CD4-positive, alpha-beta T cell treated with Interleukin-6 at 100 ng/mL for 8 hours (primary cell): ENCODE measurements around the gene AKNA.

Experiments
- DNase-seq: peaks from one replicate; pipeline ENCODE4 v3.0.0-alpha.2; 2020; ENCODE audit warnings: mixed read lengths, low spot score

Gene AKNA, protein sequence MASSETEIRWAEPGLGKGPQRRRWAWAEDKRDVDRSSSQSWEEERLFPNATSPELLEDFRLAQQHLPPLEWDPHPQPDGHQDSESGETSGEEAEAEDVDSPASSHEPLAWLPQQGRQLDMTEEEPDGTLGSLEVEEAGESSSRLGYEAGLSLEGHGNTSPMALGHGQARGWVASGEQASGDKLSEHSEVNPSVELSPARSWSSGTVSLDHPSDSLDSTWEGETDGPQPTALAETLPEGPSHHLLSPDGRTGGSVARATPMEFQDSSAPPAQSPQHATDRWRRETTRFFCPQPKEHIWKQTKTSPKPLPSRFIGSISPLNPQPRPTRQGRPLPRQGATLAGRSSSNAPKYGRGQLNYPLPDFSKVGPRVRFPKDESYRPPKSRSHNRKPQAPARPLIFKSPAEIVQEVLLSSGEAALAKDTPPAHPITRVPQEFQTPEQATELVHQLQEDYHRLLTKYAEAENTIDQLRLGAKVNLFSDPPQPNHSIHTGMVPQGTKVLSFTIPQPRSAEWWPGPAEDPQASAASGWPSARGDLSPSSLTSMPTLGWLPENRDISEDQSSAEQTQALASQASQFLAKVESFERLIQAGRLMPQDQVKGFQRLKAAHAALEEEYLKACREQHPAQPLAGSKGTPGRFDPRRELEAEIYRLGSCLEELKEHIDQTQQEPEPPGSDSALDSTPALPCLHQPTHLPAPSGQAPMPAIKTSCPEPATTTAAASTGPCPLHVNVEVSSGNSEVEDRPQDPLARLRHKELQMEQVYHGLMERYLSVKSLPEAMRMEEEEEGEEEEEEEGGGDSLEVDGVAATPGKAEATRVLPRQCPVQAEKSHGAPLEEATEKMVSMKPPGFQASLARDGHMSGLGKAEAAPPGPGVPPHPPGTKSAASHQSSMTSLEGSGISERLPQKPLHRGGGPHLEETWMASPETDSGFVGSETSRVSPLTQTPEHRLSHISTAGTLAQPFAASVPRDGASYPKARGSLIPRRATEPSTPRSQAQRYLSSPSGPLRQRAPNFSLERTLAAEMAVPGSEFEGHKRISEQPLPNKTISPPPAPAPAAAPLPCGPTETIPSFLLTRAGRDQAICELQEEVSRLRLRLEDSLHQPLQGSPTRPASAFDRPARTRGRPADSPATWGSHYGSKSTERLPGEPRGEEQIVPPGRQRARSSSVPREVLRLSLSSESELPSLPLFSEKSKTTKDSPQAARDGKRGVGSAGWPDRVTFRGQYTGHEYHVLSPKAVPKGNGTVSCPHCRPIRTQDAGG (N-terminal part only)

DNA sequence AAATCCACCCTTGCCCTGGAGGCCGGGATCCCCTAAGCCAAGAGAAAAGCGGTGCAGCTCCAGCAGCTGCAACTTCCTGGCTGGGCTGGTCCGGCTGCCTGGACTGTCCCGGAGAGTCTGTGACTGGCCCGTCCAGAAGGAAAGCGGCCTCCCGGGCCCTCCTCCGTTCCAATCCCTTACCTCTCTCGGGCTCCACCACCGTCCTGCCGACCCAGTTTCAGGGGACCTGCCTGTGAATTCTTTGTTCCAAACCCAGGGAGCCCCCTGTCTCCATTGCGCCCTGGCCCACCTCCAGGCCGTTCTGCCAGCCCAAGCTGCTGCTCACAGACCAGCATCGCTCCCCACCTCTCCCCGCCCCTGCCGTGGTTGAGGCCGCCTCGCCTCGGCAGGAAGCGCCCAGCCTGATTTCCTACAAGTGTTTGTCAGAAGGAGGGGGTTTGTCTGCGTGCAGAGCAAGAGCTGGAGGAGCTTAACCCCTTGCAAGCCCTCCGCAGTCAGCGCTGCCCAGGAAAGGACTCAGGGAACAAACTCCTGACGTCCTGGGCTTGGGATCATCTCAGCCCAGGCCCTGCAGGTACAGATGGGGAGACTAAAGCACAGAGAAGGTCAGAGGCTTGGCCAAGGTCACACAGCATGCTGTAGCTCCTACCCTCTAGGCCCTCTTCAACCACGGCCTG is at the start of gene AKNA:
Gene AKNA (minus strand): TSS at position 303 of the 677 bp plus-strand sequence. CDS start 6,649 bp downstream, outside the sequence.
- DNase-seq: peak; percentile 90

DNA sequence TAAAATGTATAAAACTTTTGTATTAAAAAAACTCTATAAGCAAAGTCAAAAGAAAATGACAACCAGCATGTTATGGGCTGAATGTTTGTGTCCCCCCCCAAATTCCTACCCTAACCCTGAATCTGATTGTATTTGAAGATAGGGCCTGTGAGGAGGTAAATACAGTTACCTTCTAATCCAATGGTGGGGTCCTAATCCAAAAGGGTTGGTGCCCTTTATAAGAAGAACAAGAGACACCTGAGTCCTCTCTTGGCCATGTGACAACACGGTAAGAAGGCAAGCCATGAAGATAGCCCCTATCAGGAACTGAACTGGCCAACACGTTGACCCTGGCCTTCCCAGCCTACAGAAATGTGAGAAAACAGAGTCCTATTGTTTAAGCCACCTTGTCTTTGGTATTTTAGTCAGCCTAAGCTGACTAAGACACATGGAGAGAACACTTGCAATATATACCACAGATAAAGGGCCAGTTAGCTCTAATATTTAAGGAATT is 49.7 kb upstream of the AKNA start:
- no peak for DNase-seq

DNA sequence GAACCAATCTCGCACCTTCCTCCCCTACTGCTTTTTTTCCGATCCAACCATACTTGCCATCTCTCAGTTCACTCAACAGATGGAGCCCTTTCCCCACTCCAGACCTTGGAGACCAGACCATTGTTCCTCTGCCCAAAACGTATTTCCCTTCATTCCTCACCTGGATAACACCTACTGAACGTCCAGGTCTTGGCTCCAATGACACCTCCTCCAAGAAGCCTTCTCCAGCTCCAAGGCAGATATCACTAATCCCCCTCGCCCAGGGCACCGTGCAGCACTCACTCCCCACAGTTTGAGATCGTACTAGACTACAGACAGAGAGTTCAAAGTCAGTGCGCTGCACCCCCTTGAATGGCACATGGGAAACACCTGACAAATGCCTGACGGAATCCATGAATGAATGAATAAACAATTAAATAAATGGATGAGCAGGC is 47.1 kb upstream of the AKNA start:
- DNase-seq: no peak

DNA sequence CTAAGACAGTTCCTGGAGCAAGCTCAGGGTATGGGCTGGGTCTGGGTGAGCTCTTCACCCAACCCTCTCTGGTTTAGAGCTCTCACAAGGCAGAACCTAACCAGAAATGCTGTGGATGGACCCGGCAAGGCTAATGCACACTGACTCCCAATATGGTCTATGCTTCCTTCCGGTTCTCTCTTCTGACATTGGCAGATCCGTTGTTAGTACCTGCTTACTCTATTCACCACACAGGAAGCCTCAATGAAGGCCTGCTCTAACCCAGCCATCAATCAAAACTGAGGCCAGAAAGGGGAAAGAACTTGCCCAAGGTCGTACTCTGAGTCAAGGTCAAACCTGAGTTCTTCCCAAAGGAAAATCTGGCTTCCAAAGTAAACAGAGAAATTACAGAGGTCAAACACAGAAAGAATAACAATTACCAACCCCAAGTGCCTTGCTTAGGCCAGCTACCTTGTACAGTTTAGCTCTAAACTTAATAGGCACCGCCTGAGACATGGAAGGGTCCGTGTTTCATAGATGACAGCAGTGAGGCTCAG is 46.0 kb upstream of the AKNA start:
- DNase-seq: no peak

DNA sequence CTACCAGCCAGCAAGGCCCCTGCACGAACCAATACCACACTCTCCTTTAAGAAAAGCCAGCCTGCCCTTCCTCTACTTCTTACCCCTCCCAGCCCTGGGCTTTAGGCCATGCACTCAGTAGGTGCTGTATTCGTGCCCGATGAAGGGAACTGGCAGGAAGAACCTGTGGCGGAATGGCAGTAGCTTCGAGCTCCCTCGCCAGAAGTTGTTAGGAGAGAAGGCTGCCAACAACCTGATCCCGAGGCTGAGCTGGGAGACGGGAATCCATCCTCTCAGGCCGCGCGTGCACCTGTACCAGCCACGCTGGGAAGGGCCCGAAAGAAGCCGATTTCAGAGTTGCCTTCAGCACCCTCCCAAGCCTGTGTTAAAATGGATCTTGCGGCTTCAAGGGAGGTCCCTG is 45.3 kb upstream of the AKNA start:
- DNase-seq: no peak

DNA sequence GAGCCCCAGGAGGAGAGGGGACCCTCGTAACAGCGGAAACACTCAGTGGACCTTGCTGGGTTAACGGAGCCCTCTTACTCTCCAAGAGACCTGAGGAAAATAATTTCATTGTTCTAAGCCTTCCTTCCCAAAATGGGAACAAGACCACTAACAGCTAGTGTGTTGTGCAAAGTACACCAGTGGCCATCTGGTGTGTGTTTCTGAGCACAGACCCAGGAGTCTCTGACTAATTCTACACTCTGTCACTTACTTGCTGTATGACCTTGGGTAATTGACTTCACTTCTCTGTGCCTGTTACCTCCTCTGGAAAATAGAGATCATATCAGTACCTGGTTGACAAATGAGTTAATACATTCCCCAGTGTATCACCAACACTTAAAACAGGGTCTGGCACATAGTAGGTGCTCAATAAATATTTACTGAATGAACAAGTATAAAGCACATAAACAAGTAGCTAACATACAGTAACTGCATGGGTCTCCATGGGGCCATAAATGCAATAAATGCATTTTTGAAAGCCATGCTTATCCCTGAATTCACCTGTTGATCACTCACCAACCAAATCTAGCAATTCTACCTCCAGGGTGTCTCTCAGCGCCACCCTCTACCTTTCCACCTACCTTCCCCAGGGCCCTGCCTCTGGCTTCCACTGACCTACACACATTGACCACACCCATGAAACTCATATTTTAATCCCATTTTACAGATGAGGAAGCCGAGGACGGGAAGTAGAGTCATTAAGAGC is 44.7 kb upstream of the AKNA start:
- DNase-seq: no peak

DNA sequence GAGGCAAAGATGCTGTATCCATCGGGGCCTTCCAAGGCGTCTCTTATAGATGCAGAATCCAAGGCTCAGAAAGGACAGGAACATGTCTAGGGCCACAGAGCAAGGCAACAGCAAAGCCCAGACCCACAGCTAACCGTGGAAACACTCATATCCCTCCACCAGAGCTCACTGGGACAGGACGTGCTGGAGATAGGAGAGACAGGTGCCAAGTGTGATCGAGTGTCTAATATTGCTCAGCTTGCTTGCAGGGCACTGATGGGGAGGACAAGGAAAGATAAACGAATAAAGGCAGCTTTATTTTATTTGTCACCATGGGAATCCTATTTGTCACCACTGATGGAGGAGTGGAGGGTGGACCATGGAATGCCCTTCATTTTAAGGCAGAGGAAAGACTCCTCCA is 44.0 kb upstream of the AKNA start:
- DNase-seq: no peak

DNA sequence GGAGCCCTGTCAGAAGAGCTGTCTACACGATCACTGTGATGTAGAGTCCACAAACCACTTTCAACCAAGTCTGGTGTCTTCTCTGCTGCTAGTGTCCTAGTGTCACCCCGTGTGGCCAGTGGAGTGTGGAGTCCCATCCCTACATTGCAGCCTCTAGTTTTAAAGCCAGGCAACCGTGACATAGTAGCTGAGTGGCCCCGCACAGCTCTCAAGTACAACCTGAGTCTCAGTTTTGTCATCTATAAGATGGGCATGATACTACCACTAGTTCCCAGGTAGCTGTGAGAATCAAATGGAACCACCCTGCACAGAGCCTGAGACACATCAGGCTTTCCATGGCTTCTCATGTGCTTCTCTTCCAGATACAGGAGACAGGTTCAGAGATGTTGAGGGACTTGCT is 43.2 kb upstream of the AKNA start:
- DNase-seq: no peak

DNA sequence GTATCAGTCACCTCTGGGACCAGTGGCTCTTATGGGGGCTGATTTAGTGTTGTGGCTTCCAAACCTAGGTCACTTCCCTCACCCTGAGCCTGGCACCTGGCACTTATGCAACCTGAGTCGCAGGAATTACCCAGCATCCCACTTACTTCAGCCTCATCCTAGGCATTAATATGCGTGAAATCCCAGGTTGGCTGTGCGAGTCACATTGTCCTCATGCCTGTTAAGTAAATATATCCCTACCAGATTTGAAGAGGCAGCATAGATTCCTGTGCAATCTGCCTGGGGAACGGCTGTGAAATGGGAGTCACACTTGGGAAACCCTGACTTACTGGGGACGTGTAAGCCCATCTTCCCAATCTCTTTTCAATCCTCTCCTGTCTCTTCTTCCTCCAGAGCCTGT is 42.7 kb upstream of the AKNA start:
- no peak for DNase-seq

DNA sequence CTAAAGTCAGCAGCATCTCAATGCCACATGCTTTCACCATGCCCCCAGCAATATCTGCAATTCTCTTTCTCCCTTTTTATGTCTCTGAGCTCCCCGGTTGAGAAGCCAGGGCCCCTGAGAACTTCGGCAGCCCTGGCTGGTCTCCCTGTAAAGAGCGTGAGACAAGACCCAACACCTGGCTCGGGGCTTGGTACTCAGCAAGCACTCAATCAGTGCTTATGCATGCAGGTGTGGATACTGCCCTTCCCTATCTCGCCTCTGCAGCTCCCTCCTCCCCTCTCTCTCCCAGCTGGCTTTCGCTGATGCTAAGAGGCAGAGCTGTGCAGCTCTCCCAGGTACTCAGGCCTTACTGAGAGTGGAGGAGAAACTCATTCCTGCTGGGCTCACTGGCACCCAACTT is 41.7 kb upstream of the AKNA start:
- no peak for DNase-seq

DNA sequence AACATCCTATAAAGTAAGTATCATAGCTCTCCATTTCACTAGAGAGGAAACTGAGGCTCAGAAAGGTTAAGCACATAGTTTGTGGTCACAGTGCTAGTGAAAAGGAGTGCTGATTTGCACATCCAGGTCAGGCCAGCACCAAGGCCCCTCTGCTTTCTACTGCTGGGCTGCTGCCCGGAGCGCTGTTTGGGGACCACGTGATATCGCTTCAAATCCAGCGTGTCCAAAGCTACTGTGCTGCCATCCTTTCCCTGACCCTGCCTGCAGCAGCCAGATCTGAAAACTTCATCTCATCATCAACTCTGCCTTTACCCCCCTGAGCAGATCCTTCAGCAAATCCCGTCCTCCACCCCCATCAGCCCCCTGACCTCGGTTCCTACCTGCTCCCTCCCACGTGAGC is 40.7 kb upstream of the AKNA start:
- no peak for DNase-seq

DNA sequence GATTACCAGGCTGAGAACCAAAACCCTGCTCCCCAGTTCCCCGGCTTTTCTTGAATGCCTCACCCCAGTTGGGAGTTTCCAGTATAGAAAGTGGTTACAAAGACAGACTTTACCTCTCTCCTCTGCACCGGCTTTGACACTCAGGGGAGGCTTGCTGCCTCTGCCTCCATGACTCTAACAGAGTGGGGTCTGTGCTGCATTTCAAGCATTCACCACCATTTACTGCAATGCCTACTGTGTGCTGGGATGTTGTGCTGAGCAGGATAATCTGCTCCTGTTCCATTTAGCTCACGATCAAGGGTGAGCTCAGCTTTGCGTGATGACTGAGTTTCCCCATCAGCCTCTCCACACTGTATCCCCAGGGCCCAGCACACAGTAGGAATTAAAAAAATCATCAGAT is 39.9 kb upstream of the AKNA start:
- DNase-seq: no peak

DNA sequence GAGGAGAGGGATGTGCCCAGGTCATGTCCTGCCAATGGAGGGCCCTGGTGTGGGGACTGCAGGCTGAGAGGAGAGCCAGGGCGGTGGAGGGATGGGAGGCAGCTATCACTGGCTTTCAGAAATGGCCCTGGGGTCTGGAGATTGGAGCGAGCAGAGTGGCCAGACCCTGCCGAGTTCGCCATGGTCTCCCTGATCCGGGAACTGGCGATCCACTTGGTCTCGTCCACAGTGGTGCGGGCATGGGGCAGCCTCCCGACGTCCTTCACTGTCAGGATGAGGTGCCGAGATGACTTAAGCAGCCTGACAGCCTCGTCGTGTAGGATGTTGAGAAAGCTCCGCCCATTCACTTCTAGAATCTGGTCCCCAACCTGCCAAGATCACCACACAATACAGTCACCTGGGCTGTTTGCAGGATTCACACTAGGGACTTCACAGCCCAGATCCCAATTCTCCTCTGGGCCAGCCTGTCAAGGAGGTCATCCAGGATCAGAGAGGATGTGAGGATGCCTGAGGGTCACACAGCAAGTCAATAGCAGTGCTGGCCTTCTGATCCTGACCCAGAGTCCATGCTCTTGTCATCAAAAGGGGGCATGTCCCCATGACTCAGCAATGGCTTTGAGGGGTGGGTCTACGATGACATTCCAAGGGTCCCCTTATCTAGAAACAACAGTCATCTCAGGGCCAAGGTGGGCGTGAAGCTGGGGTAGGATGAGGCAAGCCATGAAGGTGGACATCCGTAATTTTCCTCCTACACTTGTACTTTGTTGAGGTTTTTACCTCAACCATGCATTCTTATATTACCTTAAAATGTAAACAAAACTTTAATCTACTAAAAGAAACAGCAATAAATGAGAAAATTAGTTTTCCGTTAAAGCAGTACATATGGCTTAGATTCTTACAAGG is 38.5 kb upstream of the AKNA start:
- no peak for DNase-seq

DNA sequence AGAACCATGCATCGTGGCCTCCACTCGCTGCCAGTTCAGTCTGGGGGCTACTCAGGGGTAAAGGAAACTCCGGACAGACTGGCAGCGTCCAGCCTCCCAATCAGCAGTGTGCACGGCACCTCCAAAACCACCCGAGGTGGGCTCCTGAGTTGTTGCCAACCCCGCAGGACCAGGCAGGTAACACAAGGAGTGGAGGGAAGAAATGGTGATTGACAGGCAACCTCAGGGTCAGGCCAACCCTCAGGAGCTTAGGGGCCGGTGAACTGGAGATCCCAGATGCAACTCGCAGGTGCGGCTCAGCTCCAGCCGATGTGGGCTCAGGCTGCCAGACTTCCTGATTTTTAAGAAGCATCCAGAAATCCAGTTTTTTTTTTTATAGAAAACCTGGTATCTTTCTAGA is 37.3 kb upstream of the AKNA start:
- no peak for DNase-seq

DNA sequence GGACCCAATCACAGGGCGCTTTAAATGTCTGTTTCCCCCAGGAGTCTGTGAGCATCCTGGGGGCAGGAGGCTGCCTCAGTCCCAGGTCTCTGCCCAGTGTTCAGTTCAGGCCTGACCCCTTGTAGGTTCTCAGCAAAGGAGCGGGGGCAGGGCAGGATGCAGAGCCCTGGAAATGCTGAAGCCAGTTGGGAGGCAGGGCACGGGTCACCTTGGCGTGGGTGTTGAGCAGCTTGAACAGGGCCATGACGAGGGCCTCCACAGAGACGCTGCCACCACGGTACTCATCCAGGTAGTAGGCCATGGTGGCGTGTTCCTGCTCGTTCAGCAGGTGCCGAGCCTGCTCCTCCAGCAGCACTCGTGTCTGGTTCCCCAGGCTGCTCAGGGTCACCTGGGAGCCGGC is 36.3 kb upstream of the AKNA start:
- DNase-seq: no peak

DNA sequence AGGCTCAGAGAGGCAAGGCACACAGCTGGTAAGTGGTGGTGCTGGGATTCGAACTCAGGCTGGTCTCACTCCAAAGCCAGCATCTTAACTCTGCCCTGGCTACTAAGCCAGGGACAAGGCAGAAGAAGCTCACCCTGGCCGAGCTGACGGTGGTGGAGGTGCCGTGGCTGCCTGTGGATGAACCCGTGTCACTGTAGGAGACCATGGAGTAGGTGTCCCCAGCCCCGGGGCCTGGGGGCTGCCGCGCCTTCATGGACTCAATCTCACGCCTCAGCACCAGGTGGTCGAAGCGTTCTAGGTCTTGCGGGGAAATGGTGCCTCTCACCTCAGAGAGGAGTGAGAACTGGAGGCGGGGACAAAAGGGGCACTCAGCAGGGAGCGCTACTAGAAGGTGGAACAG is 35.4 kb upstream of the AKNA start:
- no peak for DNase-seq

DNA sequence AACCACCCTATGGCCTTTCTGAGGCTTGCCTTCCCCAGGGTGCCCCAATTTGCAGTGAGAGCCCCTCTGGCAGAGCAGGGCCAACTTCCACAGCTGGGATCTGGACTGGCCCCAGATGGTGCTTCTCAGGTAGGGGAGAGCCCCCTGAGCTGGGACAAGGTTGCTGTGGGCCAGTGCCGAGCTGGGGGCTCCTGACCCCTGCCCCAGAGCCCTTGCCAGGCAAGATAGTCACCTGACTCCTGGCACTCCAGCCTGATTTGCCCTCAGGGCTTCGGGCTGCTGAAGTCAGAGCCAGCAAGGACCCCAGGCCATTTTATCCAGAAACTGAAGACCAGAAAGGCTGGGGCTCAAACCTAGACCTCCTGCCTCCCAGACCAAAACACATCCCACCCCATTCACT is 33.4 kb upstream of the AKNA start:
- DNase-seq: no peak

DNA sequence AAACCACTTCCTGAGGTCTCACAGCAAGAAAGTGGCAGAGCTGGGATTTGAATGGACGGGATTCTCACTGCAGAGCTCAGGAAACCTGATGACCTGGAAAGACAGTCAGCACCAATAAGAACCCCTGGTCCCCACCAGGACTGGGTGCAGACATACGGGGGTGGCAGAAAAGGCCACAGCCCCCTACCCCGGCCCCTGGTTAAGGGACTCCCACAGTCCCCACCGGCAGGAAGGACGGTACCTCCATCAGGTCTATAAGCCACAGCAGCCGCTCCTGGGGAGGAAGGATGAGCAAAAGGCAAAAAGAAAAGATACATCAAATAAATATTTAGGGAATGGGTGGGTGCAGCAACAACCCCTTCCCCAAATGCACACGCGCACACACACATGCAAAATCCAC is 32.0 kb upstream of the AKNA start:
- DNase-seq: no peak

DNA sequence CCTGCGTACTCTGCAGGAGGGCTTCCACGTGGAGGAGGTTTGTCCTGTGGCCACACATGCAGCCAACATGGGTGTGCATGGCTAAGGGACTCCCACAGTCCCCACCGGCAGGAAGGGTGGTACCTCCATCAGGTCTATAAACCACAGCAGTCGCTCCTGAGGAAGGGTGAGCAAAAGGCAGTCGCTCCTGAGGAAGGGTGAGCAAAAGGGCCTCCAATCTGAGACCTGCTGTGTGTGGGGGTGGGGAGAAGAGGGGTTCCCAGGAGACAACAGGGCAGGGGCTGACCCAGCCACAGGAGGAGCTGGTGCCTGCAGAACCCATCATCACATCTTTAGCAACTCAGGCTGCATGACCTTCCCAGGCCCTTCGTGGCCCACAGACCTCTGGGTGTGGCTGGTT is 30.3 kb upstream of the AKNA start:
- DNase-seq: no peak

DNA sequence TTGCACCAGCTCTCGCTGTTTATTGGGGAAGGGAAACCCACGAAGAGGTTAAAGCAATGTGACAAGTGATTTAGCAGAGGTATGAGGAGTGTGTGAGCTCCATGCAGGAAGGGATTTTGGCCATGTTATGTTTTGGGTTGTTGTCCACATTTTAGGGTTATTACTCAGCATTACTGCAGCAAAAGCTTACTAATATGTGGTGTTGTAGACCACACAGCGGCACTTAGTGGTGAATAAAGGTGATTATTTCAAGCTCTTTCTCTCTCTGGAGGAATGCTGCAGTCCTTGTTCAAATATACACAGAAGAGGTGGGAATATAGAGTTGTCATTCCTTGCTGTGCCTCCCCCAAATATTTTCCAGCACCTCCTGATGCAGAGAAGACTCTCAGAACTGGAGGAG is 29.7 kb upstream of the AKNA start:
- no peak for DNase-seq
